Posterior vena cava (tissue), 2 donors: ENCODE results near the gene TAS2R31. TPM values are rescaled to one million over a fixed set of nuclear protein-coding genes. Genes with fewer than 3 reads are reported as not detected.

Experiments
- DNase-seq: peaks from one replicate; pipeline ENCODE4 v3.0.0-alpha.2; 2020; ENCODE audit warnings: low spot score
- intact Hi-C, 2 donors: fragments of 100-400 bp; cut with DNase I; formaldehyde crosslinking; loops; one replicate each; pipeline versions ENCODE4 v1.14.1 to v1.14.2; 2022 to 2023
- total RNA-seq, 2 donors: library from RNA; stranded (reverse); fragmentation: NEBNext Ultra II Directional; extraction: Animal tissue kit (Norgen Biotek cat#: 25700); gene quantifications; one replicate each; pipeline ENCODE4 v1.2.1, GENCODE V29; 2021
- donor health status: DM: yes; HTN: yes; CAD: no.
- donor health status: DM: yes; HTN: yes; CAD: no.

TAS2R31 gene
- total RNA-seq, 2 donors from 2014 or later, result 3.3 to 4.7 TPM

DNA sequence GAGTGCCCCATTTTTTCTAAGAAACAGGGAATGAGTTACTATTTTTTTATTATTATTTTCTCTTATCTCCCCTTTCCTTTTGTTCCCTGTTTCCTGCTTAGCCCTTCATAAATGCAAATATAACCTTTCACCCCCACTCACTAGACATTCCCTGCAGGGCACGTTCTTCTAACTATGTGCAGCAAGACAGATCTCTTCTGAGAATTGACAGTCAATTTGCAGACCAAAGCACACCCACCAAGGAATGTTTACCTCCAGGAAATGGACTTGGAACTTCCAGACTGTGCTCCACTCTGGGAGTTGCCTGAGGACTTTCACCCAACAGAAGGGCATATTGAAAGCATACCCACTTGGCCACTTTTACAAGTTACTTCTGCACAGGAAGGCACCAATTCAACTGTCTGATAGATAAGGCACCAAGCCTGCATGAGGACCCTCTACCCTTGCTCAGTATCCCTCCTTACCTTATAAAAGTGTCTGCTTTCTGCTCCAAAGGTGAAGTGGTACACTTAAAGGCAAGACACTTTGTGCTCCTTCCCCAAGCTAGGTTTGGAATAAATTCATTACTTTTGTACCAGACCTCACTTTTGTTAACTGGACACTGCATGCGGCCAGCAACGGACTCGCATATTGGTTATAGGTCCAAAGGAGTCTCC lies 15.3 kb downstream of the TAS2R31 start:
- intact Hi-C loops, result loop anchor here in 1 of 2 donors (5.0 kb wide), 1 partner anchor 56 kb away; no protein-coding TSS in a partner anchor
- no peak for DNase-seq

DNA sequence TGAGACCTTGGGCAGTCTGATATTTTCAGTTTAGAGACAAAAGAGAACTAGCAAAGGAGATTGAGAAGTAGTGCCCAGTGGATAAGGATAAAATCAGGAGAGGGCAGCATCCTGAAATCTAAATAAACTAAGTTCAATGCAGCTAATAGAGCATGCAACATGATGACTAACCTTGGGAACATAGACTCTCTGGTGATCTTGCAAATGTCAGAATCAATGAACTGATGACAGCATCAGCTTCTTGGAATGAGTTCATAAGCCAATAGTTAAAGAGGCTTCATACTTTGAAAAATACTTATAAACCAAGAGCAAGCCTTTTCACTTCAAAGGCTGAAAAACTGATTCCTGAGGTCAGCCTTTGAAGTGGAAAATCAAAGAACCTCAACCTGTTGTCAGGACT lies 17.0 kb downstream of the TAS2R31 start:
- intact Hi-C loops, result no loop called here
- no peak for DNase-seq

DNA sequence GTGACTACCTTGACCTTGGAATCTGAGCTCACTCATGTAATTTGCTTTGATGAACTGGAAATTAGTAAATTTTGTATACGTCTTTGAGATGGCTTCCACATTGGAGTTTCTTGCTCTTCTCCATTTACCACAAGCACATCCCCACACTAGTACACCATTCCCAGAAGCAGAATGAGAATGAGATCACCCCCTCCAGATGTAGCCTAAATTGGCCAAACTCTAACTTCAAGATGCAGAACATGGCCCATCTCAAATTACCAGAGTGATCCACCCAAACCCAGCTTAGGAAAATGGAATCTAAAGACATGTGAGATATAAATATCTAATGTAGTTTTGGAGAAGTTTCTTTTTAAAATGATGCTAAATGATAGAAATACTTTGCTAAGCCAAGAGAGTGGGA lies 23.6 kb downstream of the TAS2R31 start:
- intact Hi-C loops, result no loop called here

DNA sequence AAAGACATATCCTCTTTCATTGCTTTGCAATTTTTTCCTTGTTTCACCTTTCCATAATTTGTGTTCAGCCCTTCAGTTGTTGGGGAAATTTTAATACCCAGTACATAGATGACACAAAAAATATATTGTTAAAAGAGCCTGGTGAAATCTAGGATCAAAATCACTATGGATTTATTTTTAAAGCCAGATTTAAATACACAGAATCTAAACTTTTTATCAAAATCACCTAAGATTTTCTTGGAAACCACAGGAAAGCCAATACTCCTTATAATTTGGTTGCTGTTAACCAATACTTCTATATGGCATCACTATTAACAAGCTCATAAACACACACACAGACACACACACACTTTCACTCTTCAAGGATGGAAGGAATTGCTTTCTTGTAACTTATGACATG lies 33.0 kb downstream of the TAS2R31 start, which contains the start of gene TAS2R20:
TAS2R20 (minus strand) TSS at position 101 of the 400 bp plus-strand sequence. CDS start 429 bp downstream, outside the sequence.
- intact Hi-C loops, result no loop called here
- DNase-seq, result no peak

More for the DNA sequence above, 23.6 kb downstream of the TAS2R31 start:
- DNase-seq, result no peak

DNA sequence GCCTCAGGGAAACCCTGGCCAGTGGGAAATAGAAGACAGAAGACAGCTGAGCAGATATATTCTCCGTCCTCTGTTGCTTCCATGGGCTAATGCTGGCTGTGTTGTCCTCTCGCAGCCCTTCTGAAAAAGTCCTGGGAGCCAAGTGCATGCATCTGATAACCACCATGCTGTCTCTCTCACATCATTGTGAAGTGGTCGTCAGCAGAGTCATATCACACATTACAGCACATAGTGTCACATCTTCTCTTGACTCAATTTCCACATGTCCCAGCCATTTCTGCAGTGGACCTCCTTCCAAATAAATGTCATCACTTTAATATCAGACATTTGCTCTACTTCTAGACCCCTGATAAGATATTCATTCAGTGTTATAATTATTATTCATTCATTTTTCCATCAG lies 36.9 kb downstream of the TAS2R31 start:
- DNase-seq, result no peak
- intact Hi-C loops, result no loop called here

DNA sequence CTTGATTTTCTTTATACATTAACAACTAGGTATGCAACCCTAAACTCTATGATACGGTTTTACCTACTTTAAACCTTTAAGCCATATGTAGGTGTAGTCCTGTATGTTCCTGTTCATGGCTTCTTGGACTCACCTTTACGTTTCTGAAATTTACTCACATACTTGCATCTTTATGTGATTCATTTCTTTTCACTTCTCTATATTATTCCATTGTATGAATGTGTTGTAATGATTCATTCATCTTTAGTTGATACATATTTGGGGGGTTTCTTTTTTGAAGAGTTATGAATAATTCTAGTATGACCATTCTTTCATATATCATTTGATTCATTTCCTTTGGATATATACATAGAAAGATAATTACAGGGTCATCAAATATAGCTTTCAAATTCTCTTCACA lies 42.1 kb downstream of the TAS2R31 start:
- intact Hi-C loops, result no loop called here
- DNase-seq, result no peak

DNA sequence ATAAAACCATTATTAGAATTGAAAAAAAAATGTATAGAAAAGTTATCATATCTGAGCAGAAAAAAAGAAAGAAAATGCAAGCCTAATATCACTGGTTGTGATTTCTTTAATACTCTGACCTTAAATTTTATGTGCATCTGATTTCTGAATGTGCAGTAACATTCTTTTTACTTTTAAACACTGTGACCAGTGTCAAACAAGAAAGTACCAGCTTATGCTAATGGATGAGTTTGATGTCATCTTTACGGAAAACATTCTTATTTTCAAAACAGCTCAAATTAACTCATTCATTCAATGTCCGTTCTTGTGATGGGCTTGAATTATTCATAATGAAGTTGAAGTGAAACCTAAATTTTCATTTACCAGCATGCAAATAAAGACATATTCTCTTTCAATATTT lies 44.4 kb downstream of the TAS2R31 start, which contains the start of gene TAS2R50:
TAS2R50 (minus strand) TSS at position 101 of the 400 bp plus-strand sequence; CDS start at position 49, 52 bp downstream.
- no peak for DNase-seq
- intact Hi-C loops, result no loop called here

DNA sequence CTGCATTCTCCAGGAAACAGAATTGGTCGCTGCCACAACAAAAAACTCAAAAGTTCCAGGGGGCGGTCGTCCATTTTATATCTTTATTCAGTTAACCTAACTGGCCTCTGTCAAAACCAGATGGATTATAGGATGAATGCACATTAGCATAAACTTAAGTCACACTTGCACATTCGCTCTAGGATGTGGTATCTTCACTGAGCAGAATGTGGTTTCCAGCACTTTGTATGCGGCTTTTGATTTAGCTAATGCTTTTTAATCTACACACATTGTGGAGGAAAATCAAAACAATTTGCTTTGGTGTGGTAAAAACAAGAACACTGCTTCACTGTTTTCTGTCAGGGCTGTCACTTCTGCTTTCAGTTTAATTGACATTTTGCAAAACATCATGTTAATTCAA lies 49.0 kb downstream of the TAS2R31 start:
- no peak for DNase-seq
- intact Hi-C loops, result no loop called here

Other genes starting within 250 kb of the TAS2R31 start
- gene TAS2R7, start 228.8 kb downstream of the TAS2R31 start, total RNA-seq, result not detected
- gene TAS2R8, start 224.1 kb downstream of the TAS2R31 start, total RNA-seq, result not detected
- gene TAS2R9, start 221.2 kb downstream of the TAS2R31 start, total RNA-seq, result under 1 TPM in 1 of 2 donors, not detected in 1; 0.51 TPM
- 1 to 10 TPM in 1 of 2 donors, under 1 TPM in 1; 0.76 to 1.2 TPM for gene TAS2R10, start 205.0 kb downstream of the TAS2R31 start, total RNA-seq
- 1 to 10 TPM; 2.5 to 4.3 TPM for gene PRR4, start 181.9 kb downstream of the TAS2R31 start, total RNA-seq
- gene PRH1, start 147.2 kb downstream of the TAS2R31 start, total RNA-seq, result 10 to 100 TPM; 13.5 to 19.2 TPM
- 1 to 10 TPM; 2.4 to 2.5 TPM for gene TAS2R13, start 121.8 kb downstream of the TAS2R31 start, total RNA-seq
- not detected for gene PRH2, start 102.2 kb downstream of the TAS2R31 start, total RNA-seq
- 1 to 10 TPM; 3.5 to 5.5 TPM for gene TAS2R14, start 92.1 kb downstream of the TAS2R31 start, total RNA-seq
- gene TAS2R50, start 44.5 kb downstream of the TAS2R31 start, total RNA-seq, result 1 to 10 TPM; 2.0 to 3.2 TPM
- gene TAS2R20, start 33.1 kb downstream of the TAS2R31 start, total RNA-seq, result 1 to 10 TPM; 3.0 to 4.3 TPM
- 1 to 10 TPM; 4.3 to 5.9 TPM for gene TAS2R19, start 8.8 kb downstream of the TAS2R31 start, total RNA-seq
- 1 to 10 TPM; 2.2 to 2.4 TPM for gene TAS2R46, start 30.9 kb upstream of the TAS2R31 start, total RNA-seq
- gene TAS2R43, start 60.9 kb upstream of the TAS2R31 start, total RNA-seq, result 1 to 10 TPM in 1 of 2 donors, under 1 TPM in 1; 0.33 to 1.3 TPM
- gene TAS2R30, start 103.2 kb upstream of the TAS2R31 start, total RNA-seq, result 1 to 10 TPM; 4.3 to 4.4 TPM
- 10 to 100 TPM; 15.1 to 15.3 TPM for gene SMIM10L1, start 139.8 kb upstream of the TAS2R31 start, total RNA-seq
- gene TAS2R42, start 155.5 kb upstream of the TAS2R31 start, total RNA-seq, result not detected
- not detected for gene PRB3, start 238.3 kb upstream of the TAS2R31 start, total RNA-seq